ENCODE data around the gene NYNRIN. TPM values are rescaled to one million over a fixed set of nuclear protein-coding genes. Genes with fewer than 3 reads are reported as not detected.

Gene NYNRIN
- total and polyA plus RNA-seq, 10 of the 15 experiments (the other 5 are each of a cell fraction or from before 2014, with no cell fraction given): under 0.01 to 0.15 (median 0.01) TPM; not detected in 5

DNA sequence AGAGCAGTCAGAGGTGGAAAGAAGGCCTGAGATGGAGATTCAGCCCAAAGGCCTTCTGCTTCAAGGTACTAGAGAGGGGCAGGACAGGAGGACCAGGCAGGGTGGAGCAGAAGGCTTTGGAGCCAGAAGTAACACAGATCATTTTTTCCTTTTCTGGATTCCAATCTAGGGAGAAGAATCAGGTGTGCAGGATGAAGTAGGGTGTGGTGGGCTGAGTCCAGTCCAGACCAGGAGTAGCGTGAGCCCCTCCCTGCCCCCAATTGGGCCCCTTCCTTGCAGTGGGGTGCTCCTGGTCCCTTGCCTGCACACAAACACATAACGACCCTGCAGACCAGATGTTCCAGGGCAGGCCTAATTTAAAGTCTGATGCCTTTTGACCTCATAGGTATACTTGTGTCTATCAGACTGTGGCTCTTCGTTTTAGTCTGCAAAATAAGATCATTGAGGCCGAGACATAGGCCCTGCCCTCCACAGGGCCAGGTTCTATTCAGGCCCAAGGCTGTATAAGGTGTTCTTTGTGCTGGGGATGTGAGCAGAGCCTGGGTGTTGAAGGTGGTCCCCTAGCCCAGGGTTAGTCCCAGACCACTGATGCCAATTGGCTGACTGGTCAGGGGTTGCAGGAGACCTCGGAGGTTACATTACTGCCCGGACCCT lies 1.0 kb upstream of the NYNRIN start:
- Histone ChIP-seq H3K4me2 (ENCODE audit: control insufficient read depth, insufficient read depth) (no peak overlapping the region), H3K9ac (ENCODE audit: control insufficient read depth, insufficient read depth, low read length) (no peak overlapping the region), H3K4me1 (ENCODE audit: control insufficient read depth, insufficient read depth, low read length) (no peaks in the 10 kb centered on the region), H3K27me3 (replicated peaks in 1 of 2; ENCODE audit: control insufficient read depth in 2 of 2, insufficient read depth in 2 of 2, low read length in 1 of 2) (peaks cover 4 to 8% of the 10 kb centered on the region in 2 experiments), H3K9me3 (replicated peaks; ENCODE audit: control insufficient read depth, insufficient read depth, low read length) (no peaks in the 10 kb centered on the region), H3K4me3 (no peak overlapping the region), H2AFZ (ENCODE audit: control insufficient read depth, low read depth, low read length) (no peak overlapping the region), H3K27ac (ENCODE audit: control insufficient read depth, insufficient read depth) (no peak overlapping the region), H3K36me3 (ENCODE audit: control insufficient read depth in 2 of 2, insufficient read depth in 2 of 2, low read length in 1 of 2) (no peaks in the 10 kb centered on the region), H3K79me2 (ENCODE audit: control insufficient read depth, insufficient read depth, low read length) (no peaks in the 10 kb centered on the region), H4K20me1 (ENCODE audit: control insufficient read depth, insufficient read depth) (no peaks in the 10 kb centered on the region)
- in situ Hi-C loops (cut with MboI): no loop called here
- 55% methylated on average over 6 of the region's 6 CpGs for WGBS (ENCODE audit: insufficient coverage, insufficient replicate concordance, low lambda C conversion rate, missing lambda C conversion rate)
- BruUV-seq (replicated peaks): no TSS peak
- DNase-seq (ENCODE audit: low read depth, low spot score): no peak
- intact Hi-C loops (cut with micrococcal nuclease; ENCODE audit: unreplicated experiment): no loop called here
- ChIA-PET CTCF (interaction anchor here (0.8 to 2.5 kb wide), 3 partner anchors 14 to 64 kb away, joined by 3 to 10 read pairs (median 4); no protein-coding TSS in a partner anchor), SMC1A (ENCODE audit: uncharacterized antibody, unreplicated experiment) (interaction anchor here (1.8 kb wide), 1 partner anchor 32 kb away, joined by 7 read pairs; no protein-coding TSS in a partner anchor), RAD21 (ENCODE audit: unreplicated experiment) (no interaction called here), POLR2A (no interaction called here)
- ATAC-seq: no peak
- TF ChIP-seq CBX5 (IDR thresholded peaks at IDR 0.05; ENCODE audit: low read depth): no peak
- no peak for TF ChIP-seq CHD4 (IDR thresholded peaks at IDR 0.05)
- TF ChIP-seq, protein P1, sequence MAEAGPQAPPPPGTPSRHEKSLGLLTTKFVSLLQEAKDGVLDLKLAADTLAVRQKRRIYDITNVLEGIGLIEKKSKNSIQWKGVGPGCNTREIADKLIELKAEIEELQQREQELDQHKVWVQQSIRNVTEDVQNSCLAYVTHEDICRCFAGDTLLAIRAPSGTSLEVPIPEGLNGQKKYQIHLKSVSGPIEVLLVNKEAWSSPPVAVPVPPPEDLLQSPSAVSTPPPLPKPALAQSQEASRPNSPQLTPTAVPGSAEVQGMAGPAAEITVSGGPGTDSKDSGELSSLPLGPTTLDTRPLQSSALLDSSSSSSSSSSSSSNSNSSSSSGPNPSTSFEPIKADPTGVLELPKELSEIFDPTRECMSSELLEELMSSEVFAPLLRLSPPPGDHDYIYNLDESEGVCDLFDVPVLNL (IDR thresholded peaks at IDR 0.05; ENCODE audit: low read depth, low read length): no peak
- TF ChIP-seq, protein P2, sequence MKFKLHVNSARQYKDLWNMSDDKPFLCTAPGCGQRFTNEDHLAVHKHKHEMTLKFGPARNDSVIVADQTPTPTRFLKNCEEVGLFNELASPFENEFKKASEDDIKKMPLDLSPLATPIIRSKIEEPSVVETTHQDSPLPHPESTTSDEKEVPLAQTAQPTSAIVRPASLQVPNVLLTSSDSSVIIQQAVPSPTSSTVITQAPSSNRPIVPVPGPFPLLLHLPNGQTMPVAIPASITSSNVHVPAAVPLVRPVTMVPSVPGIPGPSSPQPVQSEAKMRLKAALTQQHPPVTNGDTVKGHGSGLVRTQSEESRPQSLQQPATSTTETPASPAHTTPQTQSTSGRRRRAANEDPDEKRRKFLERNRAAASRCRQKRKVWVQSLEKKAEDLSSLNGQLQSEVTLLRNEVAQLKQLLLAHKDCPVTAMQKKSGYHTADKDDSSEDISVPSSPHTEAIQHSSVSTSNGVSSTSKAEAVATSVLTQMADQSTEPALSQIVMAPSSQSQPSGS (IDR thresholded peaks at IDR 0.05; ENCODE audit: low read length): no peak
- no peak for TF ChIP-seq BRCA1 (IDR thresholded peaks at IDR 0.05; ENCODE audit: low read depth, low read length)
- TF ChIP-seq POLR2A (IDR thresholded peaks at IDR 0.05; ENCODE audit: low read depth, low read length): no peak
- TF ChIP-seq TCF3 (IDR thresholded peaks at IDR 0.05; ENCODE audit: borderline replicate concordance, insufficient read depth, low read depth, low read length): no peak
- FAIRE-seq: no peak
